Prostate gland (tissue), 2 donors: Measurements from ENCODE around the gene ABCA8.

Experiments used
- CTCF ChIP-seq, 4 experiments: fragments of 200-600 bp in 2 of 4; fragments of 450-650 bp in 2 of 4; sonication (generic) in 2 of 4; IDR thresholded peaks; 1 replicate in 3 of 4; 2 replicates in 1 of 4; pipeline ENCODE4 v1.5.1; 2016 to 2019; ENCODE audit warnings: antibody characterized with exemption in 4 of 4, mild to moderate bottlenecking in 2 of 4, moderate library complexity in 2 of 4
- POLR2A ChIP-seq: fragments of 450-650 bp; IDR thresholded peaks from one replicate; pipeline ENCODE4 v1.6.1; 2016; ENCODE audit warnings: antibody characterized with exemption, mild to moderate bottlenecking

- TF ChIP-seq CTCF (IDR thresholded peaks at IDR 0.05) (no peak), POLR2A (no peak)
These were observed 111.7 kb downstream of the ABCA8 start for GRCh38 chr17:68843522-68843921.
